HG03175 (cell line): Measurements from ENCODE around the gene FAM174C.

ENCODE experiments used
- ATAC-seq: cut with Tn5 transposase; IDR thresholded peaks from one replicate; pipeline ENCODE4 v1.9.1; 2021; ENCODE audit warnings: mild to moderate bottlenecking, moderate library complexity; ENCODE audit not compliant: unreplicated experiment

FAM174C gene

GRCh38 chr19:1249990-1250436, 25.3 kb upstream of the FAM174C start:
- ATAC-seq, result no peak

GRCh38 chr19:1250437-1251260, 24.7 kb upstream of the FAM174C start:
- no peak for ATAC-seq

- no peak for ATAC-seq
Measured at GRCh38 chr19:1251330-1252220, 23.8 kb upstream of the FAM174C start.

- no peak for ATAC-seq
Measured at GRCh38 chr19:1252221-1252820, 23.0 kb upstream of the FAM174C start.

GRCh38 chr19:1252821-1253513, 22.4 kb upstream of the FAM174C start:
- ATAC-seq, result no peak

- no peak for ATAC-seq
Measured at GRCh38 chr19:1253514-1254080, 21.7 kb upstream of the FAM174C start.

- ATAC-seq, result no peak
Measured at GRCh38 chr19:1254081-1254527, 21.2 kb upstream of the FAM174C start.

GRCh38 chr19:1254530-1255185, 20.7 kb upstream of the FAM174C start:
- no peak for ATAC-seq

GRCh38 chr19:1255186-1256161, 19.9 kb upstream of the FAM174C start:
- no peak for ATAC-seq

- no peak for ATAC-seq
Measured at GRCh38 chr19:1256646-1257474, 18.5 kb upstream of the FAM174C start.

GRCh38 chr19:1257475-1258162, 17.7 kb upstream of the FAM174C start:
- no peak for ATAC-seq

GRCh38 chr19:1258163-1258492, 17.2 kb upstream of the FAM174C start:
- no peak for ATAC-seq

- no peak for ATAC-seq
Measured at GRCh38 chr19:1258707-1259205, 16.6 kb upstream of the FAM174C start.

- ATAC-seq, result peak; percentile 33
Measured at GRCh38 chr19:1259206-1259875, 16.0 kb upstream of the FAM174C start.

GRCh38 chr19:1259876-1260748, 15.2 kb upstream of the FAM174C start:
- peak; percentile 18 for ATAC-seq
